GM13977 (cell line): ENCODE data around the gene HPCA.

ENCODE experiments used
- DNase-seq: peaks from one replicate; pipeline ENCODE4 v3.0.0; 2012; ENCODE audit warnings: low spot score
- in situ Hi-C: fragments of 300-500 bp; cut with MboI; formaldehyde crosslinking; loops from one replicate; pipeline ENCODE4 v1.12.0; 2022; ENCODE audit warnings: low sequenced_read_pairs, low pct_unique_long_range_greater_than_20kb, mixed read lengths, inconsistent platforms; ENCODE audit not compliant: unreplicated experiment
- TF ChIP-seq, protein P1 (sequence below): IDR thresholded peaks from 2 replicates; pipeline ENCODE4 v1.5.1; 2012; ENCODE audit warnings: mild to moderate bottlenecking, control low read depth; ENCODE audit not compliant: insufficient read depth; ENCODE audit errors: extremely low read depth, missing control alignments

HPCA gene

DNA sequence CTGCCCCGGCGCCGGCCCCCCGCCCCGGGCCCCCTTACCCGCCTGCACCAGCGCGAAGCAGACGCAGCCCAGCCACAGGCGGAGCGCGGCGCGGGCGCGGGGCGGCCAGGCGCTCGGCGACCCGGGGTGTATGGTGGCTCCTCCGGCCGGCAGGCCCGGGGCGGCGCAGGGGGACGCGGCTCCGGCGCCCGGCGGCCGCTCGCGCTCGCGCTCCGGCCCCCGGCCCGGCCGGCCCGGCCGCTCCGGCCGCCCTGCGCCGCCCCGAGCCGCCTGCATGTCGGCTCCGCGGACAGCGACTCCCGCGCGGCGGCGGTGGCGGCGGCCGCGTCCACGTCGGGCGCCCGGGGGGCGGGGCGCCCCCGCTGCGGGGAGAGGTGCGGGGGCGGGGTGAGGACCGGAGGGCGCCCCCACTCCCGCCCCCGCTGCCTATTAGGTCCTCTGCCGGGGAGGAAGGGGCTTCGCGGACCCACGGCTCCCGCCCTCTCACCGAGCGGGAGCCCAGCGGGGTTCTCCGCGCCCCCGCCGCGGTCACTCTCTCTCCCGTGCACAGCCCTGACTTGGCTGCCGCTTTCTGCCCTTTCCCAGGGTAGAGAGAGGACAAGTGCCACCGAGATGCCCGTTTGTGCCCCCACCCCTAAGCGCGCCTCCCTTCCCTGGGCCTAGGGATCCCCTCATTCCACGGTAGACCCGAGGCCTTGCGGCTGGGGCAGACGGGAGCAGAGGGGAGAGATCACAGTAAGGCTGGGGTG lies 15.5 kb upstream of the HPCA start, which contains the start of gene FNDC5:
Gene FNDC5 (minus strand): TSS at position 298 of the 749 bp plus-strand sequence.
- in situ Hi-C loops, result no loop called here
- TF ChIP-seq, protein P1, sequence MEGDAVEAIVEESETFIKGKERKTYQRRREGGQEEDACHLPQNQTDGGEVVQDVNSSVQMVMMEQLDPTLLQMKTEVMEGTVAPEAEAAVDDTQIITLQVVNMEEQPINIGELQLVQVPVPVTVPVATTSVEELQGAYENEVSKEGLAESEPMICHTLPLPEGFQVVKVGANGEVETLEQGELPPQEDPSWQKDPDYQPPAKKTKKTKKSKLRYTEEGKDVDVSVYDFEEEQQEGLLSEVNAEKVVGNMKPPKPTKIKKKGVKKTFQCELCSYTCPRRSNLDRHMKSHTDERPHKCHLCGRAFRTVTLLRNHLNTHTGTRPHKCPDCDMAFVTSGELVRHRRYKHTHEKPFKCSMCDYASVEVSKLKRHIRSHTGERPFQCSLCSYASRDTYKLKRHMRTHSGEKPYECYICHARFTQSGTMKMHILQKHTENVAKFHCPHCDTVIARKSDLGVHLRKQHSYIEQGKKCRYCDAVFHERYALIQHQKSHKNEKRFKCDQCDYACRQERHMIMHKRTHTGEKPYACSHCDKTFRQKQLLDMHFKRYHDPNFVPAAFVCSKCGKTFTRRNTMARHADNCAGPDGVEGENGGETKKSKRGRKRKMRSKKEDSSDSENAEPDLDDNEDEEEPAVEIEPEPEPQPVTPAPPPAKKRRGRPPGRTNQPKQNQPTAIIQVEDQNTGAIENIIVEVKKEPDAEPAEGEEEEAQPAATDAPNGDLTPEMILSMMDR, result no peak
- DNase-seq, result peak; percentile 53

DNA sequence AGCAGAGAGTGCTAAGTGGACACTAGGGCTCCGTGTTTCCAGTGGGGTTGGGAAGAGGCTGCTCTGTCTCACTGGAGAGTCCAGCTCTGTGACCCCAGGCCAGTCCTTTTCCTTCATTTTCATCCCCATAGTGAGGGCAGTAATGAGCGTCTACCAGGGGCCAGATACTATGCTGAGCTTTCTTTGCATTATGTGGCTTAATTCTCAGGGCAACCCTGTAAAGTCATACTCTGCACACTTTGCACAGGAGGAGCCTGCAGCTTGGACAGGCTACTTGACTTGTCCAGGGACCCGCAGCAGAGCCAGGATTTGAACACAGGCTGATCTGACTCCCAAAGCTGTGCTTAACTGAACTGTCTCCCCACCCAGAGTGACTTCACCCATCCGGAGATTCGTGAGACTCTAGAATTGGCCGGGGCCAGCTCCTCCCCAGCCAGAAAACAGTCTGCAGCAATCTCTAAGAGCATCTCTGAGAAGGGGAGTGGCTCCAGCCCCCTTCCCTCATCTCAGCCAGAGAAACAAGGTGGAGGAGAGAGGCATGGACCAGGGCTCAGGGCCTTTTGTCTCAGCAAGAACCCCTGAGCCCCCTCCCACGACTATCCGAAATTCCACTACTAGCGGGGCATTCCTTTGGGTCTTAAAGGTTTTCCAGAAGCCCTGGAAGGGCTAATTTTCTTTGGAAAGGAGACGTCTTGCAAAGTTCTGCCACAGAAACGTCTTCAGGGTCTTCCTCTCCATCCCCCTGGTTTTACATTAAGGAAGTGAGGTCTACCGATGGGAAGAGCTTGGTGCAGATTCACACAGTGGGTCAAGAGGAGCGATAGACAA lies 14.7 kb upstream of the HPCA start:
- DNase-seq, result peak; percentile 28
- TF ChIP-seq, protein P1, result no peak
- in situ Hi-C loops, result no loop called here

DNA sequence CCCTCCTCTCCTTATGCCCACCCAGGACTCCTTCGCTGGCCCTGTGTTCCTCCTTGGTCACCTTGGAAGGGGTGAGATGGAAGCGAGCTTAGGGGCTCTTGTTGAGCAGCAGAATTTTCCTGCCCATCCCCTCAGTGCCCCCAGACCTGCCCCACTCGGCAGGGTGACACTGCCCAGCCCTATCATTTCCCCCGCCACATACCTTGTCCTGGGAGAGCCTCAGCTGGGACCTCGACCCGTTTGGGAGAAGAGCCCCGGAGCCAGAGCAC lies 14.2 kb upstream of the HPCA start:
- peak; percentile 21 for DNase-seq
- in situ Hi-C loops, result no loop called here
- TF ChIP-seq, protein P1, result no peak

DNA sequence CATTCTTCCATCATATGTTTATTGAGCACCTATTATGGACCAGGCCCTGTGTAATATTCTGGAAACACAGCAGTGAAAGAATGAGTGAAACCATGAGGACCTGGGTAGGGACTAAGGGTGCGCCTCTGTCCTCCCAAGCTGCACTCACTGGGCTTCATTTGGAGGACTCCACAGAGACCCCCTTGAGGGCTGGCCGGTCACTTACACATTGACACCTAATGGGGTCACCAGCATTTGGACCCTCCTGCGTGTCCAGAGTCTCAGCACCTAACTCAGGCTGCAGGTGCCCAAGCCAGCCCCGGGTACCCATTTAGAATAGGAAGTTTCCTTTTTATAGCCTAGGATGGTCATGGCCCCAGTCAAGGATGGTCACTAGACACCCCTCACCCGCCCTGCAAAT lies 12.8 kb upstream of the HPCA start:
- TF ChIP-seq, protein P1, result no peak
- in situ Hi-C loops, result no loop called here
- DNase-seq, result no peak

DNA sequence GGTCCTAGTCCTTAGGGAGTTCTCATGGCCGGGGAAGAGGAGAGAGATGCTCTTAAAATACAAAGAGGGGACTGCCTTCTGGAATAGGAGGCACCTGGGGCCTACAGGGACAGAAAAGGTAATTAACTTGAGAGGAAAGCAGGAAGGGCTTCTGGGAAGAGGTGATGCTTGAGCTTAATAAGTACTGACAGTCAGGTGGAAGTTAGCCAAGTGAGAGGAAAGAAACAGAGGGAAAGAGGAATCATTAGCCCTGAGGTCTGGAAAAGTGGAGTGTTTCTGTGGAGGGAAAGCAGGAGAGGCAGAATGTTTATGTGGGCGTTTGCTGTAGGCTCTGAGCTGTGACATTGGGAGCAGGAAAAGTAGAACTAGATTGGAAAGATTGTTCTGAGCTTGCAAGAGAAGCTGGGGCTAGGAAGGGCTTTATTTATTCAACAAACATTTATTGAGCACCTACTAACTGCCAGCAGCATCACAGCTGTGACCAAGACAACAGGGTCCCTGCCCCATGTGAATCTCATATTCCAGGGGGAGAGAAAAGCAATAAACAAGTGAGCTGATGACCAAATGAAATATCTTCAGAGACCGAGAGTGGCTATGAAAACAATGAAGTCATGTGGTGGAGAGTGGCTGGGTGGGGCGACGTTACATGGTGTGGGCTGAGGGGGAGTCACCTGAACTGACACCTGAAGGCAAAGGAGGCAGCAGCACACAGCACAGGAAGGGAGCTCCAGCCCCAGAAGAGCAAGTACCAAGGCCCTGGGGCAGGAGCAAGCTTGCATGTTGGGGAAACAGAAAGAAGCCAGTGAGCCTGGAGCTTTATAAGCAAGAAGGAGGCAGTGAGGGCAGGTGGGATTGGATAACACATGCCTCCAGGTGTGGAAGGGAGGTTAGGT lies 11.2 kb upstream of the HPCA start:
- DNase-seq, result peak; percentile 39
- TF ChIP-seq, protein P1, result no peak
- in situ Hi-C loops, result no loop called here
